ENCODE results near the gene DUSP10. TPM values are rescaled to one million over a fixed set of nuclear protein-coding genes. Genes with fewer than 3 reads are reported as not detected.

The DUSP10 gene
- polyA plus RNA-seq, 1 donor from 2014 or later = 2.0 TPM

DNA sequence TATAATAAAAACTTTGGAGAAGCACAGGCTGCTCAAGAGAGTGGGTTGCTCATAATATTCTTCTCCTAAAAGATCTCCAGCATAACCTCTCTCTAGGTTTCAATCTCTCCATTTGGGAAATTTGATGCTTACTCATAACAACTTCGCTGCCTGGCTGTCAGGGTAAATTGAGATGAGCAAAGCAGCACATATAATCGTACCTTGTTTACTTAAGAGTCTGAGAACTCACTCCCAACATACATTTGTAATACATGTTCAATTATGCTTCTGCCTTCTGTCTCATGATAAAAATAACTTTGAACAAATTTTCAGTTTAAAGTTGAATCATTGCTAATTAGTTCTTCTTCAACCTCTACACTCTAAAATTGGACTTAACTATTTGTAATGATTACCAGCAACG, 68.9 kb downstream of the DUSP10 start:
- no peaks in the 10 kb centered on the region for H3F3A ChIP-seq (ENCODE audit: insufficient read depth, low read length, poor library complexity, severe bottlenecking)

DNA sequence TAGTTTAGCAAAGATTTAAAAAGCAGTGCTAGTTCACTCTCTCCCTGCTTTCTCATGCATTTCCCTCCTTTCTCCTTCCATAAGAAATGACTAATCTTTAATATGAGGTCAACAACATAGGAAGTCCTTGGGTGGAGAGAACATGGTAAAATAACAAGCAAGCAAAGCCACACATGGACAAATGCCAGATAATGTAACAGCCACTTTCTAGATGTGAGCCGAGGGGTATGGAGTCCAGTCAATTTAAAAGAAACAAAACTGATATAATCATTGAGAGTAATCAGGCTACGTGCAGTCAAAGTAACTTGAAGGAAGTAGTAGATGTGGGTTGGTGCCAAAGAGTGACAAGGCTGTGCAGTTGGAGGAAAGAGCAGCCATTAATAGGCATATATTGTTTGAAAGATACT, 69.6 kb downstream of the DUSP10 start:
- Histone ChIP-seq H3K9me3 (ENCODE audit: low read length) (no peaks in the 10 kb centered on the region), H3K36me3 (ENCODE audit: insufficient read depth, low read length) (no peaks in the 10 kb centered on the region), H3K9ac (ENCODE audit: low read length) (no peak overlapping the region), H3K79me2 (replicated peaks; ENCODE audit: insufficient read depth, low read length) (no peaks in the 10 kb centered on the region), H4K20me1 (ENCODE audit: insufficient read depth) (no peaks in the 10 kb centered on the region), H3K9me2 (ENCODE audit: insufficient read depth, low read length) (no peaks in the 10 kb centered on the region), H3K27ac (ENCODE audit: low read length) (no peak overlapping the region), H3K4me2 (ENCODE audit: low read length) (no peak overlapping the region), H2AFZ (ENCODE audit: low read depth, low read length) (no peak overlapping the region), H3K4me3 (ENCODE audit: low read length) (no peak overlapping the region), H3K27me3 (ENCODE audit: insufficient read depth, low read depth, low read length) (no peaks in the 10 kb centered on the region), H3F3A (ENCODE audit: insufficient read depth, low read length, poor library complexity, severe bottlenecking) (no peaks in the 10 kb centered on the region)
- TF ChIP-seq EP300 (conservative IDR thresholded peaks at IDR 0.05; ENCODE audit: poor library complexity, severe bottlenecking) (no peak), CTCF (IDR thresholded peaks at IDR 0.05; ENCODE audit: poor library complexity, severe bottlenecking) (no peak), TAF1 (IDR thresholded peaks at IDR 0.05; ENCODE audit: low read depth) (no peak), EZH2 (IDR thresholded peaks at IDR 0.05; ENCODE audit: borderline replicate concordance, insufficient read depth, low read length, poor library complexity, severe bottlenecking) (no peak), SMC3 (conservative IDR thresholded peaks at IDR 0.05; ENCODE audit: poor library complexity) (no peak), POLR2AphosphoS5 (IDR thresholded peaks at IDR 0.05) (no peak), RAD21 (conservative IDR thresholded peaks at IDR 0.05) (no peak), MXI1 (conservative IDR thresholded peaks at IDR 0.05; ENCODE audit: poor library complexity, severe bottlenecking) (no peak)
- TF ChIP-seq, protein P1, sequence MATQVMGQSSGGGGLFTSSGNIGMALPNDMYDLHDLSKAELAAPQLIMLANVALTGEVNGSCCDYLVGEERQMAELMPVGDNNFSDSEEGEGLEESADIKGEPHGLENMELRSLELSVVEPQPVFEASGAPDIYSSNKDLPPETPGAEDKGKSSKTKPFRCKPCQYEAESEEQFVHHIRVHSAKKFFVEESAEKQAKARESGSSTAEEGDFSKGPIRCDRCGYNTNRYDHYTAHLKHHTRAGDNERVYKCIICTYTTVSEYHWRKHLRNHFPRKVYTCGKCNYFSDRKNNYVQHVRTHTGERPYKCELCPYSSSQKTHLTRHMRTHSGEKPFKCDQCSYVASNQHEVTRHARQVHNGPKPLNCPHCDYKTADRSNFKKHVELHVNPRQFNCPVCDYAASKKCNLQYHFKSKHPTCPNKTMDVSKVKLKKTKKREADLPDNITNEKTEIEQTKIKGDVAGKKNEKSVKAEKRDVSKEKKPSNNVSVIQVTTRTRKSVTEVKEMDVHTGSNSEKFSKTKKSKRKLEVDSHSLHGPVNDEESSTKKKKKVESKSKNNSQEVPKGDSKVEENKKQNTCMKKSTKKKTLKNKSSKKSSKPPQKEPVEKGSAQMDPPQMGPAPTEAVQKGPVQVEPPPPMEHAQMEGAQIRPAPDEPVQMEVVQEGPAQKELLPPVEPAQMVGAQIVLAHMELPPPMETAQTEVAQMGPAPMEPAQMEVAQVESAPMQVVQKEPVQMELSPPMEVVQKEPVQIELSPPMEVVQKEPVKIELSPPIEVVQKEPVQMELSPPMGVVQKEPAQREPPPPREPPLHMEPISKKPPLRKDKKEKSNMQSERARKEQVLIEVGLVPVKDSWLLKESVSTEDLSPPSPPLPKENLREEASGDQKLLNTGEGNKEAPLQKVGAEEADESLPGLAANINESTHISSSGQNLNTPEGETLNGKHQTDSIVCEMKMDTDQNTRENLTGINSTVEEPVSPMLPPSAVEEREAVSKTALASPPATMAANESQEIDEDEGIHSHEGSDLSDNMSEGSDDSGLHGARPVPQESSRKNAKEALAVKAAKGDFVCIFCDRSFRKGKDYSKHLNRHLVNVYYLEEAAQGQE (IDR thresholded peaks at IDR 0.05; ENCODE audit: borderline replicate concordance) = no peak

More for the DNA sequence above, 68.9 kb downstream of the DUSP10 start:
- TF ChIP-seq EP300 (conservative IDR thresholded peaks at IDR 0.05; ENCODE audit: poor library complexity, severe bottlenecking) (no peak), MXI1 (conservative IDR thresholded peaks at IDR 0.05; ENCODE audit: poor library complexity, severe bottlenecking) (no peak), SMC3 (conservative IDR thresholded peaks at IDR 0.05; ENCODE audit: poor library complexity) (no peak), EZH2 (IDR thresholded peaks at IDR 0.05; ENCODE audit: borderline replicate concordance, insufficient read depth, low read length, poor library complexity, severe bottlenecking) (no peak), TAF1 (IDR thresholded peaks at IDR 0.05; ENCODE audit: low read depth) (no peak), POLR2AphosphoS5 (IDR thresholded peaks at IDR 0.05) (no peak), RAD21 (conservative IDR thresholded peaks at IDR 0.05) (no peak), CTCF (IDR thresholded peaks at IDR 0.05; ENCODE audit: poor library complexity, severe bottlenecking) (no peak)
- TF ChIP-seq, protein P1 (IDR thresholded peaks at IDR 0.05; ENCODE audit: borderline replicate concordance) = no peak
- no peaks in the 10 kb centered on the region for H3K27me3 ChIP-seq (ENCODE audit: insufficient read depth, low read depth, low read length)
- H3K9me2 ChIP-seq (ENCODE audit: insufficient read depth, low read length) = no peaks in the 10 kb centered on the region
- H4K20me1 ChIP-seq (ENCODE audit: insufficient read depth) = no peaks in the 10 kb centered on the region
- no peaks in the 10 kb centered on the region for H3K36me3 ChIP-seq (ENCODE audit: insufficient read depth, low read length)
- no peak overlapping the region for H3K9ac ChIP-seq (ENCODE audit: low read length)
- H3K4me3 ChIP-seq (ENCODE audit: low read length) = no peak overlapping the region
- no peak overlapping the region for H2AFZ ChIP-seq (ENCODE audit: low read depth, low read length)
- no peak overlapping the region for H3K4me2 ChIP-seq (ENCODE audit: low read length)
- no peaks in the 10 kb centered on the region for H3K79me2 ChIP-seq (replicated peaks; ENCODE audit: insufficient read depth, low read length)
- H3K9me3 ChIP-seq (ENCODE audit: low read length) = no peaks in the 10 kb centered on the region
- H3K27ac ChIP-seq (ENCODE audit: low read length) = no peak overlapping the region
